NCI-H2227 (cell line): ENCODE results near the gene LCORL.
A peak's percentile ranks its signal among the peaks of the same experiment; 100 is the strongest.
"Not testable (repeated sequence)": the region's sequence is repeated elsewhere in the genome, so short reads cannot be mapped to it uniquely, and the experiment has no call there.

Source experiments
- DNase-seq: peaks from one replicate; lab custom pipeline; 2025; ENCODE audit not compliant: unreplicated experiment; lab: John Stamatoyannopoulos, UW

Gene LCORL

DNA sequence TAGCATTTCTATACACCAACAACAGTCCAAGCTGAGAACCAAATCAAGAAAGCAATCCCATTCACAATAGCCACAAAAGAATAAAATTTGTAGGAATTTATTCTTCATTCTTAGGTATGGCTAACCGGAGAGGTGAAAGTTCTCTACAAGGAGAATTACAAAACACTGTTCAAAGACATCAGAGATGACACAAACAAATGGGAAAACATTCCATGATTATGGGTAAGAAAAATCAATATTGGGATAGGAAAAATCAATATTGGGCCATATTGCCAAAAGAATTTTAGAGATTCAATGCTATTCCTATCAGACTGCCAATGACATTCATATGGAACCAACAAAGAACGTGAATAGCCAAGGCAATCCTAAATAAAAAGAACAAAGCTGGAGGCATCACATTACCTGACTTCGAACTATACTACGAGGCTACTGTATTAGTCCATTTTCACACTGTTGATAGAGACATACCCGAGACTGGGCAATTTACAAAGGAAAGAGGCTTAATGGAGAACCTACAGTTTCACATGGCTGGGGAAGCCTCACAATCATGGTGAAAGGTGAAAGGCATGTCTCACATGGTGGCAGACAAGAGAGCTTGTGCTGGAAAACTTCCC is 161.7 kb downstream of the LCORL start:
- no peak for DNase-seq

GRCh38 chr4:17854036-17854435 is 167.5 kb downstream of the LCORL start:
- DNase-seq: no peak

DNA sequence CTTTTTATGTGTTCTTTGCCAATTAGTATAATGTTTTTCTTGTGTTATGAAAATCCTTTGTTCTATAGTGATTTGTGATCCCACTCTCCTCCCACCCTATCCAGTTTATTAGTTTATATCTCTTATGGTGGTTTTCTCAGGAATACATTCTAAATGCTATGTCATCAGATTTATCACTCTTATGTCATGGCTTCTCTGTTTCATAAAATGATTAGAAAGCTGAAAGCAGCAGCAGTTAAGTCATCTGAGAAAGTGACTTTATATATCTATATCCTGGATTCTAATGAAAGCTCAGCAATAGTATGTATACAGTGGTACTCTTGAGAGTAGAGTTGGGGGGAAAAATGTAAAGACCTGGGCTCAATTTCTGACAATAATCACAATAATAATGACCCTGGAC is 169.6 kb downstream of the LCORL start:
- no peak for DNase-seq

GRCh38 chr4:17850295-17850694 is 171.3 kb downstream of the LCORL start:
- DNase-seq: not testable (repeated sequence)

DNA sequence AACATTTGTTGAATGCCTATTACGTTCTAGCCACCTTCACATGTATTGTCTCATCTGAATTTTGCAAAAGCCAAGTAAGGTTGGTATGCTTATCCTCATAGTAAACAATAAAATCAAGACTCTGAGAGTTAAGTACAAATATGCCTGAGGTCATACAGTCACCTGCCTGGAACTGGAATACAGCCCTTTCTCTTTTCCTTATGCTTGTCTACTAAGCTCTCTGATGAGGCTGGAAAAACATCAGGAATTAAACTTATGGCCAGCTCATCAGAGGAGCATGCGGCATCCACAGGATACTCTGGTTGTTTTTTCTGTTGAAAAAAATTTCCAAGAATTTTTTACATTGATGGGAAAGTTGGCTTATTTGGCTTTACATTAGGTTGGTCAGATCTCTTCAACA is 175.3 kb downstream of the LCORL start:
- no peak for DNase-seq

GRCh38 chr4:17823871-17824669 is 197.5 kb downstream of the LCORL start:
- DNase-seq: no peak

DNA sequence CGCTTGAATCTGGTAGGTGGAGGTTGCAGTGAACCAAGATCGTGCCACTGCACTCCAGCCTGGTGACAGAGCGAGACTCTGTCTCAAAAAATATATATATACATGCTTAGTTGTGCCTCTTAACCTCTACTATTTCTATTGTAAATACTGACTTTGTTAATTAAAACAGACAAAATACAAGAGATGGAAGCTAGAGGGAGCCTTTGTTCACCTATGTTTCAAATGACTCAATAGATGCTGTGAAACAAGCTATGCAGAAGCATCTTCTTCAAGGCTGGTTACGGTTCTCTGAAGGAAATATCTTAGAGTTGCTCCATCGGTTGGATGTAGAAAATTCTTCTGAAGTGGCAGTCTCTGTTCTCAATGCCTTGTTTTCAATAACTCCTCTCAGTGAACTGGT is 204.5 kb downstream of the LCORL start:
- peak; percentile 35 for DNase-seq

GRCh38 chr4:17816142-17816541 is 205.4 kb downstream of the LCORL start:
- no peak for DNase-seq

GRCh38 chr4:17814140-17814539 is 207.4 kb downstream of the LCORL start:
- DNase-seq: no peak

DNA sequence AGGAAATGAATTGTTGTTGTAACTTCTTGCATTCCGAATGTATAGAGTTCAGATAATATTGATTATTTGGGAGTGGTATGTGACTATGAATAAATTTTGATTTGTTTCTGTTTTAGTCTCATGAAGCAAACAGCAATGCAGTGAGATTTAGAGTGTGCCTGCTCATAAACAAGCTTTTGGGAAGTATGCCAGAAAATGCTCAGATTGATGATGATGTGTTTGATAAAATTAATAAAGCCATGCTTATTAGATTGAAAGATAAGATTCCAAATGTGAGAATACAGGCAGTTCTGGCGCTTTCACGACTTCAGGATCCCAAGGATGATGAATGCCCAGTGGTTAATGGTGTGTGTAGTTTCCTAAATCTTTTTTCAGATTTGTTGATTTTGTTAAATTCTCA is 208.8 kb downstream of the LCORL start:
- no peak for DNase-seq

DNA sequence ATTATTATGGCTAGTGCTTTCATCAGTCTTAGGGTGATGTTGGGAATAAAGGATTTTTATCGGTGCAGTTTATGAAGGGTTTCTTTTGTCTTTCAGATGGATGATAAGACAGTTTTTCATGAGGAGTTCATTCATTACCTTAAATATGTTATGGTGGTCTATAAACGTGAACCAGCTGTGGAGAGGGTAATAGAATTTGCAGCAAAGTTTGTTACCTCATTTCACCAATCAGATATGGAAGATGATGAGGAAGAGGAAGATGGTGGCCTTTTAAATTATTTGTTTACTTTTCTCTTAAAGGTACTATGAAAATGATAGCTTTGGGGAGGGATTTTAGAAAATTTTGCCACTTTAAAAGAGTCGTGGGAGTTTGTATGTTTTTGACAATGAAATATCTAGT is 209.4 kb downstream of the LCORL start:
- DNase-seq: no peak

- peak; percentile 64 for DNase-seq
These were observed 210.4 kb downstream of the LCORL start for GRCh38 chr4:17811078-17811603.

- peak; percentile 99 for DNase-seq
These were observed 211.1 kb downstream of the LCORL start, which contains the start of the genes DCAF16 and NCAPG for GRCh38 chr4:17810260-17811077. TSS of gene DCAF16 (minus strand) at chr4:17810757. CDS start at chr4:17804141, 6,616 bp downstream. TSS of gene NCAPG (plus strand) at chr4:17810979. CDS start at chr4:17811078, 99 bp downstream.

- no peak for DNase-seq
These were observed 211.9 kb downstream of the LCORL start for GRCh38 chr4:17809667-17810066.

DNA sequence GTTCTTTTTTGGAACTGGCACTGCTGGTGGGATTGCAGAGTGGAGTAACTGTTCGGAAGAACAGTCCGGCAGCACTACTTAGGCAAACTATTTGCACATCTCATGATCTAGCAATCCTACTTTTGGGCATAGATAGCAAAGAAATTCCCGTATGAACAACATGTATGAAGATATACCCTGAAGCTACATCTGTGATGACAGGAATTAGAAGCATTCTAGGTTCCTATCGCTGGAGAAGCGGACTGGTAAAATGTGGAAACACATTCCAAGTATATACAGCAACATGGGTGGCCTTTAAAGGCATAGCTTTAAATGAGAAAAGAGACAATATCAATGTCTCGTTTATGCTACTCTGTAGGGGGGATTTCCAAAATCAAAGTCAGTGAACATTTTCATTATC is 214.1 kb downstream of the LCORL start:
- no peak for DNase-seq

- no peak for DNase-seq
These were observed 215.9 kb downstream of the LCORL start for GRCh38 chr4:17805580-17806155.

GRCh38 chr4:17797808-17798207 is 223.7 kb downstream of the LCORL start:
- no peak for DNase-seq

- no peak for DNase-seq
These were observed 226.8 kb downstream of the LCORL start for GRCh38 chr4:17794730-17795129.
